ENCODE results near the gene ADH4. TPM values are rescaled to one million over a fixed set of nuclear protein-coding genes. Genes with fewer than 3 reads are reported as not detected.
"Not testable (repeated sequence)": the region's sequence is repeated elsewhere in the genome, so short reads cannot be mapped to it uniquely, and the experiment has no call there.

The ADH4 gene
- total RNA-seq, 3 donors from 2014 or later: 0.21 to 0.43 (median 0.30) TPM

- H3K36me3 Mint-ChIP-seq (ENCODE audit: insufficient read depth): peaks cover 37% of the 10 kb centered on the region
- DNase-seq (no peak), ATAC-seq (no peak)
- no peaks in the 10 kb centered on the region for H3K27me3 Mint-ChIP-seq (ENCODE audit: low read depth)
- no peak overlapping the region for H3K4me3 Mint-ChIP-seq
- H3K9me3 Mint-ChIP-seq: no peaks in the 10 kb centered on the region
- H3K4me1 Mint-ChIP-seq (ENCODE audit: low read depth): peaks cover 17% of the 10 kb centered on the region
Measured at GRCh38 chr4:99082192-99082591, 61.9 kb downstream of the ADH4 start.

GRCh38 chr4:99080869-99081268 lies 63.2 kb downstream of the ADH4 start:
- not testable (repeated sequence) for H3K27me3 Mint-ChIP-seq (ENCODE audit: low read depth); DNase-seq; H3K9me3 Mint-ChIP-seq; H3K4me3 Mint-ChIP-seq; ATAC-seq
- Mint-ChIP-seq H3K4me1 (ENCODE audit: low read depth) (peaks cover 11% of the 10 kb centered on the region), H3K36me3 (ENCODE audit: insufficient read depth) (peaks cover 36% of the 10 kb centered on the region)

- peaks cover 4% of the 10 kb centered on the region for H3K4me1 Mint-ChIP-seq (ENCODE audit: low read depth)
- H3K4me3 Mint-ChIP-seq: no peak overlapping the region
- H3K36me3 Mint-ChIP-seq (ENCODE audit: insufficient read depth): peaks cover 35% of the 10 kb centered on the region
- H3K27me3 Mint-ChIP-seq (ENCODE audit: low read depth): no peaks in the 10 kb centered on the region
- H3K9me3 Mint-ChIP-seq: no peaks in the 10 kb centered on the region
- ATAC-seq (no peak), DNase-seq (no peak)
Measured at GRCh38 chr4:99079625-99080295, 64.3 kb downstream of the ADH4 start.

GRCh38 chr4:99078931-99079624 lies 65.0 kb downstream of the ADH4 start:
- no peak for ATAC-seq
- DNase-seq: no peak
- Mint-ChIP-seq H3K27me3 (ENCODE audit: low read depth) (no peaks in the 10 kb centered on the region), H3K9me3 (no peaks in the 10 kb centered on the region), H3K4me1 (ENCODE audit: low read depth) (peaks cover 4% of the 10 kb centered on the region), H3K36me3 (ENCODE audit: insufficient read depth) (peaks cover 39% of the 10 kb centered on the region), H3K4me3 (no peak overlapping the region)

- Mint-ChIP-seq H3K36me3 (ENCODE audit: insufficient read depth) (peaks cover 38% of the 10 kb centered on the region), H3K4me1 (ENCODE audit: low read depth) (peaks cover 5% of the 10 kb centered on the region), H3K27me3 (ENCODE audit: low read depth) (no peaks in the 10 kb centered on the region), H3K4me3 (no peak overlapping the region), H3K9me3 (no peaks in the 10 kb centered on the region)
- DNase-seq (no peak), ATAC-seq (no peak)
Measured at GRCh38 chr4:99078336-99078735, 65.8 kb downstream of the ADH4 start.

- Mint-ChIP-seq H3K4me1 (ENCODE audit: low read depth) (peaks cover 5% of the 10 kb centered on the region), H3K36me3 (ENCODE audit: insufficient read depth) (peaks cover 44% of the 10 kb centered on the region)
- ATAC-seq: no peak
Measured at GRCh38 chr4:99077177-99077576, 66.9 kb downstream of the ADH4 start.

GRCh38 chr4:99076292-99076976 lies 67.7 kb downstream of the ADH4 start:
- no peak for DNase-seq
- no peaks in the 10 kb centered on the region for H3K27me3 Mint-ChIP-seq (ENCODE audit: low read depth)
- H3K4me1 Mint-ChIP-seq (ENCODE audit: low read depth): peaks cover 3% of the 10 kb centered on the region
- no peak for ATAC-seq
- H3K9me3 Mint-ChIP-seq: no peaks in the 10 kb centered on the region
- H3K36me3 Mint-ChIP-seq (ENCODE audit: insufficient read depth): peaks cover 43% of the 10 kb centered on the region
- H3K4me3 Mint-ChIP-seq: no peak overlapping the region

More at GRCh38 chr4:99077177-99077576, 66.9 kb downstream of the ADH4 start:
- no peak overlapping the region for H3K4me3 Mint-ChIP-seq
- H3K27me3 Mint-ChIP-seq (ENCODE audit: low read depth): no peaks in the 10 kb centered on the region
- DNase-seq: no peak
- H3K9me3 Mint-ChIP-seq: no peaks in the 10 kb centered on the region

- Mint-ChIP-seq H3K4me1 (ENCODE audit: low read depth) (peaks cover 2% of the 10 kb centered on the region), H3K9me3 (no peaks in the 10 kb centered on the region), H3K4me3 (no peak overlapping the region), H3K27me3 (ENCODE audit: low read depth) (no peaks in the 10 kb centered on the region), H3K36me3 (ENCODE audit: insufficient read depth) (peaks cover 39% of the 10 kb centered on the region)
- ATAC-seq (no peak), DNase-seq (no peak)
Measured at GRCh38 chr4:99074816-99075215, 69.3 kb downstream of the ADH4 start.

Other genes with a start within 250 kb of the ADH4 start
- gene EIF4E, start 215.2 kb downstream of the ADH4 start, total RNA-seq: 100 to 1,000 TPM; 196 to 204 (median 198) TPM
- gene METAP1, start 148.6 kb downstream of the ADH4 start, total RNA-seq: 10 to 100 TPM; 60.5 to 70.9 (median 69.9) TPM
- gene ADH5, start 55.5 kb downstream of the ADH4 start, total RNA-seq: 10 to 100 TPM; 86.2 to 93.1 (median 91.9) TPM
- gene ADH6, start 74.9 kb upstream of the ADH4 start, total RNA-seq: under 1 TPM in 1 of 3 donors, not detected in 2; 0.10 TPM
- not detected for gene ADH1A, start 146.7 kb upstream of the ADH4 start, total RNA-seq
- gene ADH1B, start 177.1 kb upstream of the ADH4 start, total RNA-seq: 1 to 10 TPM in 2 of 3 donors, under 1 TPM in 1; 0.91 to 1.1 (median 1.0) TPM
- gene ADH1C, start 208.4 kb upstream of the ADH4 start, total RNA-seq: under 1 TPM; 0.11 to 0.20 (median 0.16) TPM